Measurements from ENCODE around the gene PCBP3. TPM values are rescaled to one million over a fixed set of nuclear protein-coding genes. Genes with fewer than 3 reads are reported as not detected.

Gene PCBP3
- total and polyA plus RNA-seq, 2 donors (not counting 3 experiments of a cell fraction or from before 2014, with no cell fraction given) = 0.06 to 1.1 TPM

- no peaks in the 10 kb centered on the region for H3K4me1 ChIP-seq (ENCODE audit: control insufficient read depth, extremely low read depth, insufficient read depth, low read length)
- H3K9me1 ChIP-seq (replicated peaks; ENCODE audit: control insufficient read depth, extremely low read depth, insufficient read depth, low read length) = no peaks in the 10 kb centered on the region
- no peak overlapping the region for H3K4me3 ChIP-seq (replicated peaks in 1 of 3; ENCODE audit: insufficient read depth in 1 of 3, low read depth in 1 of 3, low read length in 3 of 3)
- no peaks in the 10 kb centered on the region for H4K20me1 ChIP-seq (replicated peaks; ENCODE audit: control insufficient read depth, extremely low read depth, insufficient read depth, low read length)
- intact Hi-C loops (cut with micrococcal nuclease) (loop anchor here (1.0 to 10.0 kb wide), 4 partner anchors 39 to 451 kb away; no protein-coding TSS in a partner anchor), dilution Hi-C loops (cut with MboI; ENCODE audit: extremely low pct_ligation_motif_present, low sequenced_read_pairs) (no loop called here)
- ChIA-PET POLR2A (no interaction called here), CTCF (interaction anchor here (0.7 to 5.4 kb wide), 14 partner anchors 7 to 455 kb away, joined by 3 to 103 read pairs (median 4); no protein-coding TSS in a partner anchor)
- TF ChIP-seq MAX (IDR thresholded peaks at IDR 0.05; ENCODE audit: insufficient read depth, insufficient read length) (peak; percentile 50), POLR2AphosphoS5 (IDR thresholded peaks at IDR 0.05; ENCODE audit: insufficient read depth, low read depth, low read length) (no peak), EZH2 (IDR thresholded peaks at IDR 0.05; ENCODE audit: borderline replicate concordance, low read depth, low read length, severe bottlenecking) (no peak), CTCF (IDR thresholded peaks at IDR 0.05; ENCODE audit: extremely low read depth in 1 of 2, insufficient read depth in 1 of 2, low read depth in 1 of 2, low read length in 2 of 2) (no peak), GATA2 (IDR thresholded peaks at IDR 0.05; ENCODE audit: insufficient read depth, insufficient read length, low read depth, low read length) (no peak)
- H3K36me3 ChIP-seq (ENCODE audit: control insufficient read depth in 2 of 2, extremely low read depth in 1 of 2, insufficient read depth in 2 of 2, low read length in 2 of 2) = no peaks in the 10 kb centered on the region
- no peak for DNase-seq (ENCODE audit: low read depth, low spot score)
- FAIRE-seq = no peak
- no peaks in the 10 kb centered on the region for H3K79me2 ChIP-seq (ENCODE audit: control insufficient read depth, insufficient read depth, low read length)
- peaks cover 0 to 2% of the 10 kb centered on the region in 2 experiments for H3K27me3 ChIP-seq (ENCODE audit: control insufficient read depth in 2 of 2, insufficient read depth in 2 of 2, low read length in 2 of 2)
- H3K9ac ChIP-seq (replicated peaks; ENCODE audit: extremely low read depth, insufficient read depth, low read length) = no peak overlapping the region
- H2AFZ ChIP-seq (ENCODE audit: low read depth, low read length) = no peak overlapping the region
- no peaks in the 10 kb centered on the region for H3K9me3 ChIP-seq (replicated peaks; ENCODE audit: control insufficient read depth, insufficient read depth, low read length)
- no peak overlapping the region for H3K4me2 ChIP-seq (ENCODE audit: insufficient read depth, low read length)
- no TSS peak for BruUV-seq (replicated peaks)
- H3K27ac ChIP-seq (ENCODE audit: insufficient read depth, low read depth, low read length) = no peak overlapping the region
Observed at GRCh38 chr21:45595574-45596295, 47.8 kb upstream of the PCBP3 start.

All from endothelial cell of umbilical vein (primary cell).